GM18870 (cell line): ENCODE data around the gene UGT1A7.

Source experiments
- ATAC-seq: cut with Tn5 transposase; IDR thresholded peaks from one replicate; pipeline ENCODE4 v1.9.1; 2021; ENCODE audit warnings: moderate library complexity; ENCODE audit not compliant: unreplicated experiment

Gene UGT1A7

DNA sequence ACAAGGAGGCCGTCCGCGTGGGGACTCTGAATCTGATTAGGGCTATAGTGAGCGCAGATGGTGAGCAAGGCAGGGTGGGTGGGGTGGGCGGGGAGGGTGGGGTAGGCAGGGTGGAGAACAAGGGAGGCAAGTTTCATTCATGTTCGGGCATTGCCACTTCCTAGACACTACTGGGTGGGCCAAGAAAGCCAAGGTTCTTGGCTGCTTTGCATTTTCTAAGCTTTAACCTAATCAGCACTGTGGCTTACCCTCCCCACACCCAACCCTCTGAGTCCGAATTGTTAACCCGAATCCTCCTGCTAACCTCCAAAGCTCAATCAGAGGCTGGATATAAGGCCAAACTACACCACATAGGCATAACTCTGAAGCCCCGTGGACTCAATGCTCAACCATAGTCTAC, 114.6 kb downstream of the UGT1A7 start:
- no peak for ATAC-seq

GRCh38 chr2:233798335-233799086, 116.8 kb downstream of the UGT1A7 start:
- no peak for ATAC-seq

GRCh38 chr2:233799087-233799665, 117.5 kb downstream of the UGT1A7 start:
- no peak for ATAC-seq

- ATAC-seq, result no peak
Measured at GRCh38 chr2:233799716-233800115, 118.0 kb downstream of the UGT1A7 start.

DNA sequence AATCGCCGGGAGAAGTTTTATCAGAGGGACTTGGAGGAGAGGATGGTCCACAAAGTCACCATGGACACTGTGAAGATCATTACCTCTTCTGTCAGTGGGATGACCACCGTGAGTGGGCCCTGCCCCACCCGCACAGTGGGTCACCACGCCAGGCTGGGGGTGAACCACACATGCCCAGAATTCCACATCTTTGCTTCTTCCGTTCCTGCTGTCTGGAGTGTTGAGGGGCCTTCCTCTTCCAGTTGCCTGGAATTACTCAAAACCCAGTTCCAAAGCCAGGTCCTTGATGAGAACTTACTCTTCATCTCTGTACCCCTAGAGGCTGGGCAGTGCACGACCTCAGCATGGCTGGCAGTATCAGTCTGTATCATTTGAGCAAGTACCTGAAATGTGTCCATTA, 118.5 kb downstream of the UGT1A7 start:
- ATAC-seq, result no peak

DNA sequence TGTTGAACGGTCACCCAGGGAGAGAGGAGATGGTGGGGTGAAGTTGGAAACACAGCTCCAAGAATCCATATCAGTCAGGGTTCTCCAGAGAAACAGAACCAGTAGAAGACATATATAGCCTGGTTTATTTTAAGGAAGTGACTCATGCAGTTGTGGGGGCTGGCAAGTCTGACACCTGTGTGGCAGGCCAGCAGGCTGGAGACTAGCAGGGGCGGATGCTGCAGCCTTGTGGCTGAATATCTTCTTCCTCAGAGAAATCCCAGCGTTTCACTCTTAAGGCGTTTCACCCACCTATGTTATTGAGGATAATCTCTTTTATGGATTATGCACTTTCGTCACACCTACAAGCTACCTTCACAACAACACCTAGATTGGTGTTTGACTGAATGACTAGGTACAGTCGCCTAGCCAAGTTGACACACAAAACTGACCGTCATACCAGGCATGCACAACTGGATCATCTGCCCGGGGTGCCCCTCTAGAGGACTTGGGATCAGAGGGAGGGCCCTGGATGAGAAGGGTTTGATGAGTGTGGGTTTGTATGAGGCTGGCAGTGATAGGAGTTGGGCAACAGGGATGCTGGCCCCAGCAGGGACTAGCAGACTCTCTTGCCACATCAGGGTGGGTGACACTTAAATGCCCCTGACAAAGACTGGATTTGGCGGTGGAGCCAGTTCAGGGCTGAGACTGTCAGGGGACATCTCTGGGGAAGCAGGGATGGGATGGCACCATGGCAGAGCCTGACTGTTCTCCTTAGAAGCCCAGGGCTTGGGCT, 119.8 kb downstream of the UGT1A7 start:
- no peak for ATAC-seq

GRCh38 chr2:233802132-233802815, 120.6 kb downstream of the UGT1A7 start:
- ATAC-seq, result no peak

DNA sequence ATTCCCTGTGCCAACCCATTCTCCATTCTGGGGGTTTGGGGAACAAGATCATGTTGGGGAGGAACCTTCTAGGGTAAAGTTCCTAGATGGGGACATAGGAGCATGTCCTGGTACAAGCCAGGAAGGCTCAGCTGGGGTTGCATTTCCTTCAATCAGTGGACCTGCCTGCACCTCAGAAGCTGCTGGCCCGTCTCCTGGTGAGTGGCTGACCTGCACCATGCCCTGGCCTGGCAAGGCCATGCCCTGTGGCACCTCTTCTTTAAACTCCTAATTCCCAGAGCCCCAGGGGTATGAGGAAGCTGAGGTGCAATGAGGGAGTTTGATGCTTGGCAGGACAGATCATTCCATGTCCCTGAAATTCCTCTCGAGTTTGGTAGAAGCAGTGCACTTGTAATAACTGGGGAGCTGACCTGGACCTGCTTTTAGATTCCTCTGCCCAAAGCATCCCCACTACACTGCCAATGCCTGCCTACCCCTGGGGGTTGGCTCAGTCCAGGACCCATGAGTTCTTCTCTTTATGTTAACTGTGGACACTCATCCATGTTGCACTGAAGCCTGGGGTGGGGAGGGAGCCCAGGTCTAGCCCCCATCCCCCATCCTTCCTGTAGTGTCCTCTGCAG, 121.7 kb downstream of the UGT1A7 start:
- no peak for ATAC-seq

GRCh38 chr2:233803994-233804393, 122.3 kb downstream of the UGT1A7 start:
- ATAC-seq, result no peak

- ATAC-seq, result no peak
Measured at GRCh38 chr2:233807215-233807865, 125.6 kb downstream of the UGT1A7 start.

DNA sequence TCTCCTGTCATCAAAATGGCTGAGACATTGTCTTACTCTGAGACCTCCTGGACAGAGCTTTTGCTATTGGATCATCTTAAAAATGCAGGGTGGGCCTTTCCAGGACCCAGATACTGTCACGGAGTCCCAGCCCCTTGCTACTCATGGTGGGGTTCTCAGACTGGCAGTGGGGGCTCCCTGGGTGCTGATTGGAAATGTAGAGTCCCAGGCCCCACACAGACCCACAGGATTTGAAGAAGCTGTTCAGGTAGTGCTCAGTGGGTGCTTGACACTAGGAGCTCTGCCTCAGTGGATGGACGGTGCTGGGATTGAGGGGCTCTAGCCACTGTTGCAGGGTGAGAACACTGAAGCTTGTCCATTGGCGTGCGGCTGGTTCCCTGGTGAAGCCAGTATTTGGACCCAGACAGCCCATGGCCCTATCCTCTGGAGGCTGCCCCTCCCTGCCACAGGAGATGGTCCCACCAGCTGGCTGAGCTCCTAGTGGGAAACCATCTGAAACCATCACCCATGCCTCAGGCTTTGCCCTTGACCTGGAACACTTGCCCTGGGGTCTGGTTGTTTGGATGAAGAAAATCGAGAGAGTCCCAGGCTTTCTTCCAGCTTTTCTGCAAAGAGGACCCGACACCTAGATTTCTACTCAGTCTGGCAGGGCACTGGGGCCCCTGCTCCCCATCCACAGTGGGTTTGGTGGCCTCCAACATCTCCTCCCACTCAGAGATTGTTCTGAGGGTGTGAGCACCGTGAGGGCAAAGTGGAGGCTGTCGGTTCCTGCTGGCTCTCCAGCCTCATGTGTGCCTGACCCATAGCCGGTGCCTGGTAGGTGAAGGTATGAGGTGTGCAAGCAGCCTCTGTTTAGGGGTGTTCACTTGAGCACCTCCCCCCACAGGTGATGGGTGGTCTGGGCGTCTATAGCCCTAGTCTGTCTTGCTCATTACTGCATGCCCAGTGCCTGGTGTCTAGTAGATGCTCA, 126.5 kb downstream of the UGT1A7 start:
- ATAC-seq, result no peak

- no peak for ATAC-seq
Measured at GRCh38 chr2:233810385-233810784, 128.7 kb downstream of the UGT1A7 start.

DNA sequence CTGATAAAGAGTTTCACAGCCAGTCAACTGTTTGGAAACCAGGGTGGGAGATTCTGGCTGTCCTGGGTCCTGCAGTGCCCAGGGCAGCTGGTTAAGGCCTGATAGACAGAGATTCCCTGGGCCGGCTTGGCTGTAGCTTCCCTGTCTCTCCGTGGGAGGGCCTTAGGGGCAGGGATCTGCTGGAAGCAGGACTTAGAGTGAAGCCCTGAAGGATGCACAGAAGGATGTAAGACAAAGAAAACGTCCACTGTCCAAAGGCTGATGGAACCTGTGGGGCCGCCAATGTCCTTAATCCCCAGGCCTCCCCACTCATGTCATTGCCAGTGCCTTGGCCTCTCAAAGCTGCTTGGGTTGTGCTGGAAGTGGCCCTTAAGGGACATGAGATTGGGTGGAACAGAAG, 129.4 kb downstream of the UGT1A7 start:
- no peak for ATAC-seq

GRCh38 chr2:233811732-233812131, 130.0 kb downstream of the UGT1A7 start:
- no peak for ATAC-seq

- ATAC-seq, result no peak
Measured at GRCh38 chr2:233813236-233814055, 131.7 kb downstream of the UGT1A7 start.

- ATAC-seq, result no peak
Measured at GRCh38 chr2:233814056-233814835, 132.5 kb downstream of the UGT1A7 start.

GRCh38 chr2:233815861-233816260, 134.2 kb downstream of the UGT1A7 start:
- ATAC-seq, result no peak

- no peak for ATAC-seq
Measured at GRCh38 chr2:233816334-233816733, 134.6 kb downstream of the UGT1A7 start.
